Right cardiac atrium (tissue), 5 donors: ENCODE data around the gene TUBB4B. TPM values are rescaled to one million over a fixed set of nuclear protein-coding genes. Genes with fewer than 3 reads are reported as not detected.
"Not testable (repeated sequence)": the region's sequence is repeated elsewhere in the genome, so short reads cannot be mapped to it uniquely, and the experiment has no call there.

Experiments
- ATAC-seq, 2 donors: fragments of 200-7000 bp; cut with Tn5 transposase; one replicate each; pipeline versions ENCODE4 v1.8.0 to v1.9.1; 2020; ENCODE audit warnings: moderate library complexity in 2 of 2, mild to moderate bottlenecking in 1 of 2
- DNase-seq, 3 donors: peaks; one replicate each; pipeline ENCODE4 v3.0.0-alpha.2; 2020
- H3K27ac ChIP-seq: one replicate; pipeline ENCODE4 v1.5.1; 2013; ENCODE audit warnings: mild to moderate bottlenecking, low read length, control low read depth, moderate library complexity
- H3K27me3 ChIP-seq: one replicate; pipeline ENCODE4 v1.6.1; 2013; ENCODE audit not compliant: control insufficient read depth, insufficient read depth
- H3K4me1 ChIP-seq: one replicate; pipeline ENCODE4 v1.6.1; 2013; ENCODE audit warnings: low read length; ENCODE audit not compliant: control insufficient read depth, insufficient read depth
- H3K4me3 ChIP-seq: one replicate; pipeline ENCODE4 v1.5.1; 2013; ENCODE audit warnings: low read length, control low read depth
- H3K9me3 ChIP-seq: one replicate; pipeline ENCODE4 v1.6.1; 2013; ENCODE audit warnings: low read length; ENCODE audit not compliant: control insufficient read depth
- WGBS: extraction: QIAGEN DNeasy Blood & Tissue Kit; methylation state at CpG from one replicate; pipeline ENCODE4 v1.1.7; 2013; 5-methylcytosine and 5-hydroxymethylcytosine counted together
- intact Hi-C, 4 donors: fragments of 100-400 bp; cut with DNase I; formaldehyde crosslinking; loops; one replicate each; pipeline versions ENCODE4 v1.11.0 to v1.14.0; 2022 to 2023
- polyA plus RNA-seq: library from polyadenylated mRNA; stranded (reverse); fragments of 200-250 nt; gene quantifications from one replicate; pipeline ENCODE4 v1.2.3, GENCODE V29; 2013
- total RNA-seq, 4 donors: library from RNA; stranded (reverse); fragmentation: NEBNext Ultra II Directional; extraction: Animal tissue kit (Norgen Biotek cat#: 25700); gene quantifications; one replicate each; pipeline ENCODE4 v1.2.1, GENCODE V29; 2021
- donor health status: healthy with polysubstance abuse.
- donor health status: DM: no; HTN: yes; CAD: no.
- donor health status: DM: no; HTN: no; CAD: no.
- donor health status: DM: no; HTN: yes; CAD: no; lungs with severe emphysema.
- donor health status: DM: yes; HTN: yes; CAD: no.

Gene TUBB4B
- total and polyA plus RNA-seq, 5 donors, result 203 to 591 (median 432) TPM

- WGBS, result 57% methylated on average over 40 of the region's 40 CpGs
- Histone ChIP-seq H3K4me1 (no peaks in the 10 kb centered on the region), H3K27ac (no peak overlapping the region), H3K9me3 (no peaks in the 10 kb centered on the region), H3K4me3 (no peak overlapping the region), H3K27me3 (no peaks in the 10 kb centered on the region)
- no peak for DNase-seq
- no peak for ATAC-seq
- intact Hi-C loops, result no loop called here
Measured at GRCh38 chr9:137234055-137234697, 6.9 kb upstream of the TUBB4B start.

- no peak for ATAC-seq
- WGBS, result 65% methylated on average over 18 of the region's 18 CpGs
- Histone ChIP-seq H3K9me3 (no peaks in the 10 kb centered on the region), H3K4me1 (no peaks in the 10 kb centered on the region), H3K27ac (no peak overlapping the region), H3K27me3 (no peaks in the 10 kb centered on the region), H3K4me3 (no peak overlapping the region)
- intact Hi-C loops, result no loop called here
- DNase-seq, result no peak
Measured at GRCh38 chr9:137234758-137235423, 6.2 kb upstream of the TUBB4B start.

GRCh38 chr9:137235424-137236237 is 5.5 kb upstream of the TUBB4B start:
- intact Hi-C loops, result no loop called here
- ATAC-seq (no peak), DNase-seq (no peak)
- H3K9me3 ChIP-seq, result no peaks in the 10 kb centered on the region
- H3K4me3 ChIP-seq, result no peak overlapping the region
- H3K27me3 ChIP-seq, result no peaks in the 10 kb centered on the region
- 64% methylated on average over 35 of the region's 35 CpGs for WGBS
- no peaks in the 10 kb centered on the region for H3K4me1 ChIP-seq
- H3K27ac ChIP-seq, result no peak overlapping the region

GRCh38 chr9:137236238-137236935 is 4.7 kb upstream of the TUBB4B start:
- peak; percentile 87 to 95 (median 95) for DNase-seq
- Histone ChIP-seq H3K27ac (no peak overlapping the region), H3K4me3 (no peak overlapping the region), H3K4me1 (no peaks in the 10 kb centered on the region), H3K9me3 (no peaks in the 10 kb centered on the region), H3K27me3 (no peaks in the 10 kb centered on the region)
- whole genome bisulfite sequencing, result 10% methylated on average over 31 of the region's 31 CpGs
- peak; percentile 25 to 45 for ATAC-seq
- intact Hi-C loops, result no loop called here

- ATAC-seq (no peak), DNase-seq (no peak)
- H3K9me3 ChIP-seq, result no peaks in the 10 kb centered on the region
- no peaks in the 10 kb centered on the region for H3K27me3 ChIP-seq
- no peak overlapping the region for H3K4me3 ChIP-seq
- intact Hi-C loops, result no loop called here
- no peak overlapping the region for H3K27ac ChIP-seq
- WGBS, result 47% methylated on average over 11 of the region's 11 CpGs
- H3K4me1 ChIP-seq, result no peaks in the 10 kb centered on the region
Measured at GRCh38 chr9:137236936-137237421, 4.1 kb upstream of the TUBB4B start.

GRCh38 chr9:137237759-137238726 is 3.0 kb upstream of the TUBB4B start:
- Histone ChIP-seq H3K27me3 (no peaks in the 10 kb centered on the region), H3K9me3 (no peaks in the 10 kb centered on the region), H3K4me1 (peaks cover 3% of the 10 kb centered on the region), H3K27ac (no peak overlapping the region), H3K4me3 (no peak overlapping the region)
- ATAC-seq (no peak), DNase-seq (no peak)
- intact Hi-C loops, result no loop called here
- WGBS, result 67% methylated on average over 13 of the region's 13 CpGs

GRCh38 chr9:137239541-137240200 is 1.4 kb upstream of the TUBB4B start:
- WGBS, result 56% methylated on average over 27 of the region's 27 CpGs
- not testable (repeated sequence) for H3K9me3 ChIP-seq, H3K27ac ChIP-seq, H3K4me1 ChIP-seq, DNase-seq, H3K27me3 ChIP-seq, ATAC-seq
- H3K4me3 ChIP-seq, result peak overlapping the region; percentile 49
- intact Hi-C loops, result loop anchor here in 1 of 4 donors (10.0 kb wide), 1 partner anchor 1195 kb away; no protein-coding TSS in a partner anchor

GRCh38 chr9:137240318-137240840 is 708 bp upstream of the TUBB4B start:
- H3K4me1 ChIP-seq, result peaks cover 3% of the 10 kb centered on the region

GRCh38 chr9:137241490-137242268 is 592 bp downstream of the TUBB4B start:
- Histone ChIP-seq H3K4me1 (peaks cover 3% of the 10 kb centered on the region), H3K9me3 (no peaks in the 10 kb centered on the region), H3K4me3 (peak overlapping the region; percentile 90), H3K27ac (peak overlapping the region; percentile 96), H3K27me3 (no peaks in the 10 kb centered on the region)
- intact Hi-C loops, result loop anchor here in 1 of 4 donors (10.0 kb wide), 1 partner anchor 1197 kb away; no protein-coding TSS in a partner anchor
- WGBS, result under 1% methylated on average over 83 of the region's 83 CpGs
- DNase-seq (peak; percentile 78 to 90 (median 87)), ATAC-seq (peak; percentile 3 to 23)

More at GRCh38 chr9:137240318-137240840, 708 bp upstream of the TUBB4B start:
- H3K9me3 ChIP-seq, result no peaks in the 10 kb centered on the region
- DNase-seq, result peak; percentile 88 to 93 (median 93)
- H3K4me3 ChIP-seq, result peak overlapping the region; percentile 49
- peak; percentile 67 to 69 for ATAC-seq
- no peaks in the 10 kb centered on the region for H3K27me3 ChIP-seq
- WGBS, result under 1% methylated on average over 58 of the region's 58 CpGs
- intact Hi-C loops, result loop anchor here in 1 of 4 donors (10.0 kb wide), 1 partner anchor 1196 kb away; no protein-coding TSS in a partner anchor
- H3K27ac ChIP-seq, result peak overlapping the region; percentile 88
